Measurements from ENCODE around the gene EXOC7.

DNA sequence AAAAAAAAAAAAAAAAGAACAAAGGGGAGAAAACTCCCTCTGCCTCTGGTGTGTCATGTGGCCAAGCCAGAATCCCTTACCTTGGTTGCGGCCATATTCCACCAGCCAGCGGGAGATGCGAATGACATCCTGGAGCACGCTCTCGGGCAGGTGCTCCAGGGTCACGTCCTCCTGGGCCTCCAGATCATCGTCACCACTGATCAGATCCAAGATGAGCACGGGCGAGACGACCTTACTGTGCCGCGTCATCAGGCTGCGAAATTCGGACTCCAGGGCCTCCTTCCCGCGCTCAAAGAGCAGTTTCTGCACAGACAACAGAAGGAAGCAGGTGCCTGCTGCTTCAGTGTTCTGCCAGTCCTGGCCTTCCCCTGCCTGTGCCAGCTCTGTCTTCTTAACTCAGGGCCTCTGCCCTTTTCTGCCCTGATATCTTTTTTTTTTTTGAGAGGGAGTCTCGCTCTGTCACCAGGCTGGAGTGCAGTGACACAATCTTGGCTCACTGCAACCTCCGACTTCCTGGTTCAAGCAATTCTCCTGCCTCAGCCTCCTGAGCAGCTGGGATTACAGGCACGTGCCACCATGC, 5.8 kb downstream of the EXOC7 start:
- no peak for TF ChIP-seq EZH2 (IDR thresholded peaks at IDR 0.05)
- TF ChIP-seq POLR2AphosphoS5 (IDR thresholded peaks at IDR 0.05; ENCODE audit: borderline replicate concordance, low read depth, low read length) = no peak

Measured in SK-N-MC (cell line).